Sigmoid colon (tissue), 7 donors: Measurements from ENCODE around the gene SPATA17. TPM values are rescaled to one million over a fixed set of nuclear protein-coding genes. Genes with fewer than 3 reads are reported as not detected.

Source experiments
- DNase-seq: peaks from one replicate; pipeline ENCODE4 v3.0.0-alpha.2; 2019
- H3K27ac ChIP-seq, 4 donors: fragments of 200-600 bp; sonication (generic); one replicate each; pipeline ENCODE4 v1.5.1; 2016 to 2019; ENCODE audit warnings: mild to moderate bottlenecking in 1 of 4
- H3K27me3 ChIP-seq, 3 donors: fragments of 200-600 bp; sonication (generic); one replicate each; pipeline ENCODE4 v1.5.1; 2019; ENCODE audit warnings: mild to moderate bottlenecking in 1 of 3
- H3K36me3 ChIP-seq, 4 donors: fragments of 200-600 bp; sonication (generic); one replicate each; pipeline ENCODE4 v1.5.1; 2016 to 2019
- H3K4me1 ChIP-seq, 4 donors: fragments of 200-600 bp; sonication (generic); one replicate each; pipeline ENCODE4 v1.5.1; 2017 to 2019
- H3K4me3 ChIP-seq, 4 donors: fragments of 200-600 bp; sonication (generic); one replicate each; pipeline ENCODE4 v1.5.1; 2017 to 2019; ENCODE audit warnings: mild to moderate bottlenecking in 2 of 4, moderate library complexity in 1 of 4
- H3K9me3 ChIP-seq, 4 donors: fragments of 200-600 bp in 3 of 4; sonication (generic) in 3 of 4; one replicate each; pipeline versions ENCODE4 v1.5.1 to v1.6.1; 2013 to 2019
- CTCF ChIP-seq, 4 experiments: fragments of 450-650 bp in 3 of 4; fragments of 200-600 bp in 1 of 4; IDR thresholded peaks; one replicate each; pipeline ENCODE4 v1.5.1; 2016 to 2019; ENCODE audit warnings: antibody characterized with exemption in 4 of 4, mild to moderate bottlenecking in 3 of 4, moderate library complexity in 2 of 4
- EP300 ChIP-seq, 4 donors: sonication (generic); formaldehyde crosslinking; IDR thresholded peaks; one replicate each; pipeline ENCODE4 v1.6.1; 2017; ENCODE audit warnings: antibody characterized with exemption in 4 of 4
- POLR2A ChIP-seq, 2 donors: fragments of 450-650 bp; IDR thresholded peaks; one replicate each; pipeline ENCODE4 v1.6.1; 2016; ENCODE audit warnings: antibody characterized with exemption in 2 of 2, mild to moderate bottlenecking in 2 of 2, moderate library complexity in 2 of 2
- POLR2AphosphoS5 ChIP-seq, 4 donors: sonication (generic); formaldehyde crosslinking; IDR thresholded peaks; one replicate each; pipeline ENCODE4 v1.6.1; 2017; ENCODE audit warnings: antibody characterized with exemption in 4 of 4
- WGBS, 2 donors: extraction: QIAGEN DNeasy Blood & Tissue Kit; methylation state at CpG; one replicate each; pipeline ENCODE4 v1.1.7; 2013; 5-methylcytosine and 5-hydroxymethylcytosine counted together
- intact Hi-C: fragments of 100-400 bp; cut with DNase I; formaldehyde crosslinking; loops from one replicate; pipeline ENCODE4 v1.15.1; 2023
- polyA plus RNA-seq, 3 donors: library from polyadenylated mRNA; stranded (reverse); fragments of 200-250 nt; gene quantifications; one replicate each; pipeline ENCODE4 v1.2.3, GENCODE V29; 2013
- total RNA-seq, 4 donors: library from RNA; depleted of rRNA; stranded (reverse); fragments of >200 nt; gene quantifications; one replicate each; pipeline ENCODE4 v1.1.0, GENCODE V29; 2016
- donor health status: healthy with polysubstance abuse.
- donor health status: Bipolar disorder and iron deficiency.
- donor health status: healthy.

SPATA17 gene
- total and polyA plus RNA-seq, 7 donors, result 0.41 to 1.1 (median 0.47) TPM; not detected in 4

DNA sequence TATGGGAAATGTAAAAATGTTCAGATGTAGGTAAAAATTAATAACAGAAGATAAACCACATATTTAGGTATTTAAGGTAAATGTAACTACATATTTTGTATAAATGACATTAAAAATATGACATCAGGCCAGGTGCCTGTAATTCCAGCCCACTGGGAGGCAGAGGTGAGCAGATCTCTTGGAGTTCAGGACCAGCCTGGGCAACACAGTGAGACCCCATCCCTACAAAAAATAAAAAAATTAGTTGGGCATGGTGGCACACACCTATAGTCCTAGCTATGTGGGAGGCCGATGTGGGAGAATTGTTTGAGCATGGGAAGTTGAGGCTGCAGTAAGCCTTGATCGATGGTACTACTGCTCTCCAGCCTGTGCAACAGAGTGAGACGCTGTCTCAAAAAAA, 216.5 kb downstream of the SPATA17 start:
- DNase-seq, result no peak
- no peaks in the 10 kb centered on the region for H3K9me3 ChIP-seq
- H3K27ac ChIP-seq, result no peak overlapping the region
- no peak for TF ChIP-seq EP300 (IDR thresholded peaks at IDR 0.05)
- H3K4me3 ChIP-seq, result no peak overlapping the region
- H3K4me1 ChIP-seq, result no peaks in the 10 kb centered on the region
- no peaks in the 10 kb centered on the region for H3K36me3 ChIP-seq
- intact Hi-C loops, result no loop called here
- no peaks in the 10 kb centered on the region for H3K27me3 ChIP-seq
- WGBS, 2 donors, result 96% methylated on average over 3 of the region's 3 CpGs

DNA sequence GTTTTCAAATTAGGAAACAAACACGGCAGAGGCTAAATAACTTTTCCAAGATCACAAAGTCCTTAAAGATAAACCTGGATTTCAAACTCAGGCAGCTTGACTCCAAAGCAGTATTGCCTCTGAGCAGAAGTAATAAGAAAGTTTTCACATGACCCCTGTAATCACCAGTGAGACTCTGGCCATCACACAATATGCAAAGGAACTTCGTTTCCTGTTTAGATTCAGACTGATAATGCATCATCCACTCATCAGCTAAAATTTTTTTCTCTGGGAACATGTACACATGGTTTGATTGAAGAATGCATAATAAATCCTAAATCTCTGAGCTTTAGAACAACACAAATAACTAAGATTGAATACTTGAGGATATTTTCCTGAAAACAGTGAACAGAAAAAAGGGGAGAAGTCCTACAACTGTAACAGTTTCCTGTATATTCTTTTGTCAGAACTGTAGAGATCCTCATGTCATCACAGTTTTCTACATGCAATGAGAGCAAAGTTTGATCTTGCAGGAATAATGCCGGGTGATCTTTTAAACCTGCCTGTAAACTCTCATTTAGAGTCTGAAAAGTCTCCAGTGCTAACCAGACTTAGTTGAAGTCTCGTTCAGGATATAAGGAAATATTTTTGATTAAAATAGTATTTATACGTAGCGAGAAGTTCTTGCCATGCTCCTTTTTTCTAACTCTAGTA, 225.3 kb downstream of the SPATA17 start:
- intact Hi-C loops, result no loop called here
- no peak for DNase-seq
- 69 to 79% methylated on average over 6 of the region's 6 CpGs for WGBS, 2 donors
- no peaks in the 10 kb centered on the region for H3K36me3 ChIP-seq
- peaks cover 0 to 3% (median 0%) of the 10 kb centered on the region in 4 donors for H3K9me3 ChIP-seq
- TF ChIP-seq POLR2AphosphoS5 (IDR thresholded peaks at IDR 0.05) (no peak), POLR2A (IDR thresholded peaks at IDR 0.05) (no peak), CTCF (IDR thresholded peaks at IDR 0.05) (no peak), EP300 (IDR thresholded peaks at IDR 0.05) (no peak)
- H3K27ac ChIP-seq, result no peak overlapping the region
- H3K27me3 ChIP-seq, result no peaks in the 10 kb centered on the region
- no peak overlapping the region for H3K4me3 ChIP-seq
- H3K4me1 ChIP-seq, result peaks cover 0 to 11% (median 7%) of the 10 kb centered on the region in 4 donors

- 74% methylated on average over 5 of the region's 5 CpGs for WGBS, 2 donors
- H3K9me3 ChIP-seq, result peaks cover 0 to 3% (median 0%) of the 10 kb centered on the region in 4 donors
- intact Hi-C loops, result no loop called here
- no peak for DNase-seq
- no peaks in the 10 kb centered on the region for H3K36me3 ChIP-seq
- no peak overlapping the region for H3K4me3 ChIP-seq
- peaks cover 0 to 11% (median 7%) of the 10 kb centered on the region in 4 donors for H3K4me1 ChIP-seq
- H3K27me3 ChIP-seq, result no peaks in the 10 kb centered on the region
- H3K27ac ChIP-seq, result no peak overlapping the region
- TF ChIP-seq EP300 (IDR thresholded peaks at IDR 0.05) (no peak), CTCF (IDR thresholded peaks at IDR 0.05) (no peak), POLR2A (IDR thresholded peaks at IDR 0.05) (no peak), POLR2AphosphoS5 (IDR thresholded peaks at IDR 0.05) (no peak)
These were observed 225.9 kb downstream of the SPATA17 start for GRCh38 chr1:217857061-217857460.

- no peak for DNase-seq
- H3K9me3 ChIP-seq, result peaks cover 0 to 3% (median 0%) of the 10 kb centered on the region in 4 donors
- no peaks in the 10 kb centered on the region for H3K27me3 ChIP-seq
- 67 to 76% methylated on average over 1 of the region's 1 CpG for WGBS, 2 donors
- no peak overlapping the region for H3K4me3 ChIP-seq
- peaks cover 0 to 9% (median 6%) of the 10 kb centered on the region in 4 donors for H3K4me1 ChIP-seq
- no peak for TF ChIP-seq POLR2AphosphoS5 (IDR thresholded peaks at IDR 0.05)
- TF ChIP-seq CTCF (IDR thresholded peaks at IDR 0.05), result no peak
- TF ChIP-seq POLR2A (IDR thresholded peaks at IDR 0.05), result no peak
- no peak for TF ChIP-seq EP300 (IDR thresholded peaks at IDR 0.05)
- no peaks in the 10 kb centered on the region for H3K36me3 ChIP-seq
- intact Hi-C loops, result no loop called here
- H3K27ac ChIP-seq, result no peak overlapping the region
These were observed 230.5 kb downstream of the SPATA17 start for GRCh38 chr1:217861658-217862057.

GRCh38 chr1:217867446-217867995, 236.4 kb downstream of the SPATA17 start:
- intact Hi-C loops, result no loop called here
- Histone ChIP-seq H3K36me3 (no peaks in the 10 kb centered on the region), H3K9me3 (no peaks in the 10 kb centered on the region), H3K27ac (no peak overlapping the region), H3K4me3 (no peak overlapping the region), H3K4me1 (no peaks in the 10 kb centered on the region), H3K27me3 (no peaks in the 10 kb centered on the region)
- DNase-seq, result no peak
- TF ChIP-seq POLR2A (IDR thresholded peaks at IDR 0.05), result no peak
- TF ChIP-seq CTCF (IDR thresholded peaks at IDR 0.05), result no peak
- TF ChIP-seq POLR2AphosphoS5 (IDR thresholded peaks at IDR 0.05), result no peak
- TF ChIP-seq EP300 (IDR thresholded peaks at IDR 0.05), result no peak
- WGBS, 2 donors, result 72% methylated on average over 3 of the region's 3 CpGs
